Mesodermal cell (in vitro differentiated cells): ENCODE data around the gene UCN2.

Experiments used
- H3K27ac ChIP-seq: 2 replicates; pipeline ENCODE4 v1.7.0; 2013; ENCODE audit warnings: mild to moderate bottlenecking, low read depth, low read length, moderate library complexity; ENCODE audit not compliant: severe bottlenecking
- H3K36me3 ChIP-seq: 2 replicates; pipeline ENCODE4 v1.7.1; 2013; ENCODE audit warnings: mild to moderate bottlenecking, low read length, moderate library complexity; ENCODE audit not compliant: control insufficient read depth, insufficient read depth
- H3K4me1 ChIP-seq: one replicate; pipeline ENCODE4 v1.7.1; 2013; ENCODE audit warnings: mild to moderate bottlenecking, low read length; ENCODE audit not compliant: insufficient read depth, control insufficient read depth, poor library complexity, severe bottlenecking
- H3K4me3 ChIP-seq: 2 replicates; pipeline ENCODE4 v1.7.0; 2013; ENCODE audit warnings: low read length, control low read depth, mild to moderate bottlenecking; ENCODE audit not compliant: insufficient read depth, poor library complexity, severe bottlenecking; ENCODE audit errors: extremely low read depth
- H3K9me3 ChIP-seq: 2 replicates; pipeline ENCODE4 v1.7.1; 2013; ENCODE audit warnings: mild to moderate bottlenecking, low read length, moderate library complexity; ENCODE audit not compliant: control insufficient read depth
- WGBS, 2 experiments: methylation state at CpG; one replicate each; pipeline ENCODE4 v1.1.5; 2013; ENCODE audit warnings: missing lambda C conversion rate in 2 of 2; ENCODE audit not compliant: insufficient coverage in 2 of 2; 5-methylcytosine and 5-hydroxymethylcytosine counted together

Gene UCN2

DNA sequence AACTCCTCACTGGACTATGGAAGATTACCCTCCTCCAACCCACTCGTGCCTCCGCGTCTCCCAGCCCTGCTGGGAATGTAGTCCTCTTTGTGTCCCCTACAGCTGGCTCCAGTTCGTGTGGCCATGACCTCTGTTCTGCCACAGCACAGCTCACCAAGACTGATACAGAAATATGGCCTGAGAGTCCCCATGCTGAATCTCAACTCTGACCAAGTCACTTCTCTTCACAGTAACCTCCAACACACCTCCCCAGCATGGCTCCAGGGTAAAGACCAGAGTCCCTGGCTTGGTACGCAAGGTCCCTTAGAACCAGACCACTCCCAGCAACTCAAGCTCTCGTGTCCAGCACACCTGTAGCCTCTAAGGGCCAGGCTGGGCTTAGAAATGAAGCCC lies 33.8 kb upstream of the UCN2 start:
- 95 to 98% methylated on average over 6 of the region's 6 CpGs for WGBS, 2 experiments
- Histone ChIP-seq H3K27ac (peak overlapping the region; percentile 98), H3K9me3 (no peaks in the 10 kb centered on the region), H3K4me3 (no peak overlapping the region), H3K36me3 (peaks cover 53% of the 10 kb centered on the region), H3K4me1 (peaks cover 55% of the 10 kb centered on the region)

DNA sequence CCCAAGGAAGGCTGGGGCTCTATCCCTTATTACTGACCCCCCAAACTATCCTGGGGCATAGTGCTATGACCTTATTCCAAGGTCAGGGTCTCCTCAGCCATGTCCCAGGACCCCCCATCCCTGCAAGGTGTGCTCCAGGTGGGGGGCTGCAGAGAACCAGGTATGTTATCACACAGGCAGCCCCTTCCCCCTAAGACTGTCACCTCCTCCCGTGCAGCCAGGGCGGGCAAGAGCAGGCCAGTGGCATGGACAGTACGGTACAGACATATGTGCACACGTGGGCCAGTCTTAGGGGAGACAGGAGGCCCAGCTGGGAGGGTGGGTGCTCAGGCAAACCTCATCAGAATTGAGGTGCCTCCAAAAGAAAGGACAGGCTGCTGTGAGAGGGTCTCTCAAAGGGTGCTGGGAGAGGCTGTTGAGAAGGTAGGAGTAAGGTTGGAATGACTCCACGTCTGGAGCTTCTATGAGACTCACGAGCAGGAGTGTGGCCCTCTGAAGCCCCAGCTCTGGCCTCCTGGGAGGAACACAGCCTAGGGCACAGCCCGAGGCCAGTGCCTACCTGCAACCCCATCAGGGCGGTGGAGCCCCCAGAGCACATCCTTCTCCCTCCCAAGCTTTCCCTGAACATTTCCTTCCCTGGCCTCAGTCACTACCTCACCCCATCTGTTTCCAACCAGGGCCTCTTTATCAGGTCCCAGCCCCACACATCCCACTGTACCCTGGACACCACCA lies 33.3 kb upstream of the UCN2 start:
- H3K27ac ChIP-seq = peak overlapping the region; percentile 98
- H3K9me3 ChIP-seq = no peaks in the 10 kb centered on the region
- H3K4me3 ChIP-seq = no peak overlapping the region
- peaks cover 51% of the 10 kb centered on the region for H3K36me3 ChIP-seq
- 91 to 92% methylated on average over 3 to 4 of the region's 8 CpGs for WGBS, 2 experiments
- H3K4me1 ChIP-seq = peaks cover 55% of the 10 kb centered on the region

DNA sequence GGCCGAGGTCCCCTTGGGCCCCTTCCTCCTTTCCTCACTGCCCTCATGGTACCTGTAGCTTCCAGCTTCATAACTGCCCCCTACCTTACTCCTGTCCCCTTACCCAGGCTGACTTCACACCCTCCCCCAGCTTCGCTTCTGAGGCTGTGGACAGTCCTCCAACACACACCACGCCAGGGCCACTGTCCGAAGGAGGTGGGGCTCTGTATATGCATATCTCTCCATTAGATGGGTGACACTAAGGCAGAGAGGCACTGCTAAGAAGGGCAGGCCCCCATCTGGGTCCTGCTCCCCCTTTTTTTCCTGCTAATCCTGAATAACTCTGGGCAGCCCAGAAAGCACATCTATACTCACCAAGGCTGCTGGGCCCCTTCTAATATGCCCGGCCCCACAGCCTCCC lies 32.6 kb upstream of the UCN2 start:
- H3K4me1 ChIP-seq = peaks cover 55% of the 10 kb centered on the region
- 74 to 87% methylated on average over 3 of the region's 5 CpGs for WGBS, 2 experiments
- H3K4me3 ChIP-seq = no peak overlapping the region
- peak overlapping the region; percentile 84 for H3K27ac ChIP-seq
- peaks cover 47% of the 10 kb centered on the region for H3K36me3 ChIP-seq
- H3K9me3 ChIP-seq = no peaks in the 10 kb centered on the region

DNA sequence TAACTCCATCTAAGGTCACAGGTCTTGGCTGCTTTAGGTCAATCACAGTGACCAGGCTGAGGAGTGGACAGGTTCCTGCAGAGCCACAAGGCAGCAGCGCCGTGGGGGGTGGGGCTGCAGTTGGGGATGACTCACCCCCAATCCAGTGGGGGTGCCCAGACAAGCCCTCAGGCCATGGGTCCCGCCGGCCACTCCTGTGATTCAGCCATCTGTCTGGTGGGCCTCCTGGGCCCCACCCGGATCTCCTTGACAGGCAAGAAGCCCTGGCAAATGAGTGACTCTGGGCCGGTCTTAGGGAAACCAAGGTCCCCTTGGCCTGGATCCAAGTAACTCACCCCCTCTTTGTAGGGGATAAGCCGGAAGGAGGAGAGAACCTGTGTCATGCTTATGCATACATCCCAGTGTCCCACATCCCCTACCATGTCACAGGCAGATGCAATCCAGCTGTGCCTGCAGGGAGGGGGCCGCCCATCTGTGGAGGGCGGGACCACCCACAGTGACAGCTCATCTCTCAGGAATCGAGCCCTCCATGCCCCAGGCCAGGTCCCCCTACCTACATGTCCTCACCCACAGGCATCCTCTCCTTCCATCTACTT lies 32.0 kb upstream of the UCN2 start:
- no peak overlapping the region for H3K4me3 ChIP-seq
- peaks cover 55% of the 10 kb centered on the region for H3K4me1 ChIP-seq
- H3K36me3 ChIP-seq = peaks cover 42% of the 10 kb centered on the region
- H3K27ac ChIP-seq = peak overlapping the region; percentile 84
- H3K9me3 ChIP-seq = no peaks in the 10 kb centered on the region
- WGBS, 2 experiments = 15 to 26% methylated on average over 5 to 7 of the region's 10 CpGs

DNA sequence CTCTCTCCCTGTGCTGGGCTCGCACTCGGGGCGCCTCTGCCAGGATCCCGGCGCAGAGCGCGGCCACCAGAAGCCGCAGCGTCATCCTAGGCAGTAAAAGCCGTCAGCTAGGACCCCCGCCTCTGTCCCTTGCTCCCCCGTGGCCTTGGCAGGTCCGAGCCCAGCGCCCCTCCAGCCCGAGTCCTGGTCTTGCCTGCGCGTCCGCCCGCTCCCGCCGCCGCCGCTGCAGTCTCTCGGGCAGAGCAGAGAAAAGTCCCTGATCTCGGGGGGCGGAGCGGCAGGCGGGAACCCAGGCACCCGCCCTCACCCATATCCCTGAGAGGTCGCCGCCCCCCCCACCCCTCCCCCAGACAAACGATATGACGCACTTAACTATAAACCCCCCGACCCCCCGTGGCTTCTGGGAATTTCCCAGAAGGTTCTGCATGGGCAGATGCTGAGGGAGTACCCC lies 31.5 kb upstream of the UCN2 start, which contains the start of gene COL7A1:
Gene COL7A1, minus strand, starts transcription at position 255 of the 451 bp plus-strand sequence. Its CDS starts 170 bp downstream, at position 85.
- Histone ChIP-seq H3K4me1 (peaks cover 55% of the 10 kb centered on the region), H3K9me3 (no peaks in the 10 kb centered on the region), H3K27ac (peak within 1 kb of the TSS; percentile 84), H3K4me3 (peak within 1 kb of the TSS; percentile 32), H3K36me3 (peaks cover 42% of the 10 kb centered on the region)
- WGBS, 2 experiments = 11 to 13% methylated on average over 17 to 27 of the region's 35 CpGs

DNA sequence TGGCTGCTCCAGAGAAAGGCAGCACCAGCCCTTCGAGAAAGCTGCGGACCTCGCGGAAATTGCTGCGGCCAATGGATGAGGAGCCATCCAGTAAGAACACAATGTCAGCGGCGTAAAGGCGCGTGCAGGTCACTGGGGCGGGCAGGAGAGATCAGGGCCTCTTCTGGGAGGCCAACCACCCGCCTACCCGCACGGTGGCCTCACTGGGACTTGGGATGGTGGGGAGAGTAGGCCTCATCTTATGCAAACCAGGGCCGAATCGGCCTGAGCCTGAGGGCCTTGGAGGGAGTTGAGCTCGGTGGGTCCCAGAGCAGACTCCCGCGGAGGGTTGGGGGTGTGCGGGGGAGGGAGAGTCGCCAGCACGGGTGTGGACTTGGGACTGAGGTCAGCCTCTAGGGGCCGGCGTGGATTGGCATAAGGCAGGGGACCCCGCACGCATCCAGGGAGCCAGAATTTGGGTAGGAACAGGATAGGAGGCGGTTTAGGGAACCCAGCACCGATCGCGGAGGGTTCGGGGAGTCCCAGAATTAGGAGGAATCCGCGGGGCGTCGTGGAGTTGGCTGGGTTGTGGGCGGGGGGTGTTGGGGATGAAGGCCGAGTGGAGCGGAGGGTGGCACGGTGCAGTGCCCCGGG lies 31.0 kb upstream of the UCN2 start:
- 32 to 36% methylated on average over 30 to 38 of the region's 39 CpGs for WGBS, 2 experiments
- no peaks in the 10 kb centered on the region for H3K9me3 ChIP-seq
- H3K4me3 ChIP-seq = peak overlapping the region; percentile 32
- H3K36me3 ChIP-seq = peaks cover 39% of the 10 kb centered on the region
- peaks cover 49% of the 10 kb centered on the region for H3K4me1 ChIP-seq
- H3K27ac ChIP-seq = peak overlapping the region; percentile 84

DNA sequence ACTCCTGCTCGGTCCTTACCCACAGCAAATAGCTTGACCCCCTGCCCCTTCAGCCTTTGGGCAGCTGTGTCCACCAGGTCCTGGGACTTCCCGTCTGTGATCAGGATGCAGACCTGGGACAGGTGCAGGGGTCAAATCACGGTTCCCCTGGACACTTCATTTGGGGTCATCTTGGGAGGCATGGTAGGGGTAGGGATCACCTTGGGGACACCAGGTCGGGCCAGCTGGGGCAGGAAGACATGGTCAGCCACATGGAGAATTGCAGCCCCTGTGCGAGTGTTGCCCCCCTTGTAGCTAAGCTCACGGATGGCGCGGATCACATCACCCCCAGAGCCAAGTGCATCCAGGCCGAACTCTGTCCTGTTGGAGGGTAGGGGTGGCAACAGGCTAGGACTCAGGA lies 29.8 kb upstream of the UCN2 start:
- peaks cover 33% of the 10 kb centered on the region for H3K36me3 ChIP-seq
- peaks cover 39% of the 10 kb centered on the region for H3K4me1 ChIP-seq
- 92 to 95% methylated on average over 8 of the region's 9 CpGs for WGBS, 2 experiments
- H3K27ac ChIP-seq = no peak overlapping the region
- no peak overlapping the region for H3K4me3 ChIP-seq
- no peaks in the 10 kb centered on the region for H3K9me3 ChIP-seq

DNA sequence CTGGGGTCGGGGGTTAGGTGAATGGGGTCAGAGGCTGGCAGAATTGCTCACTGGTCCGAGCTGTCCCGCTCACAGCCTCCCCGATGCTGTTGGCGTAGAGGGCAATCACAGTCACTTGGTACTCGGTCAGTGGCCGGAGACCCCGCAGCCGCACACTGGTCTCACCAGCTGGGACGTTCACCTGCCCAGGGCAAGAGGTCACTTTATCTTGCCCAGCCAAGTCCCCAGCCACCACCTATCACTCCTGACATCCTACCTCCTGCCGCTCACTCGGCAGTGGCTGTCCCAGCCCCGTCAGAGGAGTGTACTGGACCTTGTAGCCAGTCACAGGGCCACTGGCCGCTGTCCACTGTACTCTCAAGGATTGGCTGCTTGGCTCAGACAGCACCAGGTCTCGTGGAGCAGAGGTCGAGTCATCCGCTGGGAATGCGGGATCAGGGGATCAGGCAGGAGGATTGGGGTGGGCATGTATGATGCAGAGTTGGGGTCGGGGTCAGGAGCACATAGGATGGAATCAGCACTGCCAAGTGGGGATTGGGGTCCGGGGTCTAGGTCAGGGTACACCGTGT lies 29.0 kb upstream of the UCN2 start:
- 90 to 94% methylated on average over 20 to 21 of the region's 21 CpGs for WGBS, 2 experiments
- H3K4me1 ChIP-seq = peaks cover 32% of the 10 kb centered on the region
- no peak overlapping the region for H3K27ac ChIP-seq
- no peaks in the 10 kb centered on the region for H3K9me3 ChIP-seq
- H3K36me3 ChIP-seq = peaks cover 32% of the 10 kb centered on the region
- no peak overlapping the region for H3K4me3 ChIP-seq

DNA sequence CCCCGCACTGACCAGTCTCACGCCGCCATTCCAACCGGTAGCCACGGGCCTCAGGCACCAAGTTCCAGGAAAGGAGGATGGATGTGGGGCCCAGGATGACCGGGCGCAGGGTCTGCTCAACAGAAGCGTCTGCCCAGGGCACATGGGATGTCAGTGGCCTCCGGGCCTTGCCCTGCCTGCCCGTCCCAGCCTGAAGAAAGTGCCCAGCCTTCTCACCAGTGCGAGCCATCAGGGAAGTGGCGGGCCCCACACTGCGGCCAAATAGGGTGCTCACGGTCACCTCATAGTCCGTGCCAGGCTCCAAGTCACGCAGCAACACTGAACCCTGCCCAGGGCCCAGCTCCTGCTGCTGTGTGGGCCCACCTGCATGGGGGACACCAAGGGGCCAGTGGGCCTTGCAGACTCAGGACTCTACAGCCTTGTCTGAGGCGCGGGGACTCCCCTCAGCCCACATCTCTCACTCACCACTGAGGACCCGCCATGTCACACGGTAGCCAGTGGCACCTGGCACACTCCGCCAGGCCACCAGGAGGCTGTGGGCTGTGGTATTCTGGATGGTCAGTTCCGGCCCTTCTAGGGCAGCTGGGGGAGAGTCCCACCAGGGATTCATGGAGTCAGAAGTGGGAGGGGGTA lies 28.4 kb upstream of the UCN2 start:
- 91 to 92% methylated on average over 16 to 19 of the region's 22 CpGs for WGBS, 2 experiments
- H3K27ac ChIP-seq = no peak overlapping the region
- no peaks in the 10 kb centered on the region for H3K9me3 ChIP-seq
- H3K4me3 ChIP-seq = no peak overlapping the region
- peaks cover 26% of the 10 kb centered on the region for H3K4me1 ChIP-seq
- H3K36me3 ChIP-seq = peaks cover 31% of the 10 kb centered on the region

DNA sequence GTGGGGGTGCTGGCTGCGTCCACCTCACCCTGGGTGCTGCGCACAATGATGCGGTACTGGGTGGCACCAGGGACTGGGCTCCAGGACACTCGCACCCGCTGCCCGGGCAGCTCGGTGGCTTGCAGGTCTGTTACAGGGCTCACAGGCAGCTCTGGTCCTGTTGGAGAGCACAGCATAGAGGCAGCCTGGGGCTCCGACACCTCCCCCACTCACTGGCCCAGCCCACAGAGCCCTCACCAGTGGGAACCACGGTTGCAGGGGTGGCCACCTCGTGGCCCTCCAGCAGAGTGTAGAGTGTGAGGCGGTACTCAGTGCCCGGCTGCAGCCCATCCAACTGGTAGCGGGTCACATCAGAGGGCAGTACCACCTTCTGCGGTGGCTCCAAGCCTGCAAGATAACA lies 27.9 kb upstream of the UCN2 start:
- H3K27ac ChIP-seq = no peak overlapping the region
- peaks cover 26% of the 10 kb centered on the region for H3K36me3 ChIP-seq
- no peaks in the 10 kb centered on the region for H3K9me3 ChIP-seq
- WGBS, 2 experiments = 93 to 97% methylated on average over 6 to 13 of the region's 14 CpGs
- peaks cover 20% of the 10 kb centered on the region for H3K4me1 ChIP-seq
- no peak overlapping the region for H3K4me3 ChIP-seq
